ENCODE results near the gene ANKRD33. TPM values are rescaled to one million over a fixed set of nuclear protein-coding genes. Genes with fewer than 3 reads are reported as not detected.

ANKRD33 gene
- total RNA-seq, 1 experiment from 2014 or later: not detected

DNA sequence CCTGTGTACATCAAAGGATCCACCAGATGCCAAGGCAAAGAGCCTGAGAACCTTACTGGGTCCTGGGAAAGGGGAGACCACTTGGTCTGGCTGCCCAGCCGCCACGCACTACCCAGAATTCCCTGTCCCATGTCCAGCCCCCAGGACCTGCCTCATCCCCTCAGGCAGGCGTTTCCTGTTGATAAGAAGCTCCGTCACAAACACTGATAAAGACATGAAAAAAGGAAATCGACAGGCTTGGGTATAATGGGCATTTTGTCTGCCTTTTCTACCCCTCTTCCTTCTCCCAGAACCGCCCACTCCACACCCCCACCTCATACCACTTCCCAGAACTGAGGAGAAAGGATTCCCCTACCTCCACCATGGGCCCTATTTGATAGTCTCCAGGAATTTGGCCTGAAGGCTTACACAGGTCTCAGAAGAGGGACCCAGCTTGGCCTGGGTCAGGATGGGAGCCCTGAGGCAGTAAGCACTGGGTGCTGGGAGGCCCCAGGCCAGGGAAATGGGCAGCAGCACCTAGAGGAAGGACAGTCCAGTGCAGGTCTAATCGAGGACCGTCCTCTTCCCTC, 38.2 kb downstream of the ANKRD33 start:
- BruUV-seq (replicated peaks): no TSS peak
- intact Hi-C loops (cut with micrococcal nuclease; ENCODE audit: unreplicated experiment): no loop called here

DNA sequence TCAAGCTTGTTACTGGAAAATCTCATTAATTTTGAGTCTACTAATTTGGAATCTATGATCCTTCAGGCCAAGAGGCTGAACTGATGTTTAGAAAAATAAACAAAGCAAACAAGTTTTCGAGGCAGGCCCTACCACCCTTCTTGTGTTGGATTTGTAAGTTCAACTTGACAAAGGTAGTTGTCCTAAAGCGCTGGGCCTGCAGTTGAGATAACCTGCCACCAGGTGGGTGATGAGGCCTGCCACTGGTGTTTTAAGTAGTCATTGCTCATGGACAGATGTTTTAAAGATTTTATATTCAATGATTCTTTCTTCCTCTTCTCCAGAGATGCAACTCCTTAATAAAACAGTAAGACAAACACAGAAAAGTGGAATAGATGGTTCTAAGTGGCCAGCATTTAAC, 38.8 kb downstream of the ANKRD33 start:
- no peak overlapping the region for H3K4me3 ChIP-seq (ENCODE audit: low read depth, low read length, poor library complexity, severe bottlenecking)
- H3K9me3 ChIP-seq (ENCODE audit: low read depth, low read length, poor library complexity, severe bottlenecking): no peaks in the 10 kb centered on the region
- peak; percentile 54 for DNase-seq (ENCODE audit: low spot score)
- no peaks in the 10 kb centered on the region for H3K4me1 ChIP-seq (ENCODE audit: insufficient read depth, low read length, poor library complexity, severe bottlenecking)
- no TSS peak for BruUV-seq (replicated peaks)
- ChIA-PET POLR2A (ENCODE audit: low non-redundant PET) (no interaction called here), CTCF (no interaction called here)
- H3K27ac ChIP-seq (ENCODE audit: low read depth, low read length, poor library complexity, severe bottlenecking): no peak overlapping the region
- intact Hi-C loops (cut with micrococcal nuclease; ENCODE audit: unreplicated experiment): no loop called here
- TF ChIP-seq EZH2 (IDR thresholded peaks at IDR 0.05; ENCODE audit: borderline replicate concordance, low read depth, low read length, poor library complexity, severe bottlenecking): no peak
- TF ChIP-seq, protein P1, sequence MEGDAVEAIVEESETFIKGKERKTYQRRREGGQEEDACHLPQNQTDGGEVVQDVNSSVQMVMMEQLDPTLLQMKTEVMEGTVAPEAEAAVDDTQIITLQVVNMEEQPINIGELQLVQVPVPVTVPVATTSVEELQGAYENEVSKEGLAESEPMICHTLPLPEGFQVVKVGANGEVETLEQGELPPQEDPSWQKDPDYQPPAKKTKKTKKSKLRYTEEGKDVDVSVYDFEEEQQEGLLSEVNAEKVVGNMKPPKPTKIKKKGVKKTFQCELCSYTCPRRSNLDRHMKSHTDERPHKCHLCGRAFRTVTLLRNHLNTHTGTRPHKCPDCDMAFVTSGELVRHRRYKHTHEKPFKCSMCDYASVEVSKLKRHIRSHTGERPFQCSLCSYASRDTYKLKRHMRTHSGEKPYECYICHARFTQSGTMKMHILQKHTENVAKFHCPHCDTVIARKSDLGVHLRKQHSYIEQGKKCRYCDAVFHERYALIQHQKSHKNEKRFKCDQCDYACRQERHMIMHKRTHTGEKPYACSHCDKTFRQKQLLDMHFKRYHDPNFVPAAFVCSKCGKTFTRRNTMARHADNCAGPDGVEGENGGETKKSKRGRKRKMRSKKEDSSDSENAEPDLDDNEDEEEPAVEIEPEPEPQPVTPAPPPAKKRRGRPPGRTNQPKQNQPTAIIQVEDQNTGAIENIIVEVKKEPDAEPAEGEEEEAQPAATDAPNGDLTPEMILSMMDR (conservative IDR thresholded peaks at IDR 0.05; ENCODE audit: low read depth, low read length): peak; percentile 57
- no peaks in the 10 kb centered on the region for H3K27me3 ChIP-seq (replicated peaks; ENCODE audit: insufficient read depth, low read depth, low read length, poor library complexity)
- H3K36me3 ChIP-seq (ENCODE audit: insufficient read depth, low read length, poor library complexity, severe bottlenecking): no peaks in the 10 kb centered on the region

More for the DNA sequence above, 38.2 kb downstream of the ANKRD33 start:
- Histone ChIP-seq H3K36me3 (ENCODE audit: insufficient read depth, low read length, poor library complexity, severe bottlenecking) (no peaks in the 10 kb centered on the region), H3K27ac (ENCODE audit: low read depth, low read length, poor library complexity, severe bottlenecking) (no peak overlapping the region), H3K9me3 (ENCODE audit: low read depth, low read length, poor library complexity, severe bottlenecking) (no peaks in the 10 kb centered on the region), H3K4me1 (ENCODE audit: insufficient read depth, low read length, poor library complexity, severe bottlenecking) (no peaks in the 10 kb centered on the region), H3K27me3 (replicated peaks; ENCODE audit: insufficient read depth, low read depth, low read length, poor library complexity) (no peaks in the 10 kb centered on the region), H3K4me3 (ENCODE audit: low read depth, low read length, poor library complexity, severe bottlenecking) (no peak overlapping the region)
- TF ChIP-seq EZH2 (IDR thresholded peaks at IDR 0.05; ENCODE audit: borderline replicate concordance, low read depth, low read length, poor library complexity, severe bottlenecking): no peak
- TF ChIP-seq, protein P1 (conservative IDR thresholded peaks at IDR 0.05; ENCODE audit: low read depth, low read length): no peak
- ChIA-PET CTCF (no interaction called here), POLR2A (ENCODE audit: low non-redundant PET) (interaction anchor here (0.5 kb wide), 1 partner anchor 1317 kb away, joined by 5 read pairs; no protein-coding TSS in a partner anchor)
- no peak for DNase-seq (ENCODE audit: low spot score)

DNA sequence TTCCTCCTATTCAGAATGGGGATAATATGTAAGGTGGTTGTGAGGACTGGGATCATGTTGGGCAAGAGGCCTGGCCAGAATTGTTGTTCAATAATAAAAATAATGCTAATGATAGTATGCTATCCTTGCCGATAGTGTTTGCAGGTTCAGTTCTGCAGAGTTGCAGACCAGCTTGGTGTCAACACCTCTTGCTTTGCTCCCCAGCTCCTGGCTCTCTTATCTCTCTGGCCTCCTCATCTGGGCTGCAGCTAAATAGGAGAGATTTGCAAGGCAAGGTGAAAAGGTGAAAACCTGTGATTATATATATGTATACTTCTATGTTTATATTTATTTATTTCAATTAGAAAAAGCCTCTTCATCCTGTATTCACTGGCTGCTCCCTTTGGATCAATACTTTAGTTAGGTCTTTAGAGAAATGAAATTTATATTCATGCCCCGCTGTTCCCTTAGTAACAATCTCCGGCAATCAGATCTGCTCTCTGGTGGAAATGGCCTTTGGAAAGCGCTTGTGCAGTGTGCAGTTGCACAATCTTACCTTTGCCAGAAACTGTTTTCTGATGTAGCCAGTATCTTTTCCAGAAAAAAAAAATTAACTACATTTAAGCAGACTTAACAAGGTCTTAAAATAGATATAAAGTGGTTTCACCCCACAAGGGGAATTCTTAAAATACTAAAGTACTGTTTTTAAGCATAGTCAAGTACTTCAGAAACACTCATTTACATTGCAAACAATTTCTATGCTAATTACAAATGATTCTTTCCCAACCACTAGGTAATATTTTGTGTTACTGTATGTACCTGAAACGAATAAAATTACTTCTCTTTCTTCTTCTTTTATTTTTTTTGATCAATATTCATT, 44.5 kb downstream of the ANKRD33 start:
- Histone ChIP-seq H3K9me3 (ENCODE audit: low read depth, low read length, poor library complexity, severe bottlenecking) (no peaks in the 10 kb centered on the region), H3K27ac (ENCODE audit: low read depth, low read length, poor library complexity, severe bottlenecking) (no peak overlapping the region), H3K27me3 (replicated peaks; ENCODE audit: insufficient read depth, low read depth, low read length, poor library complexity) (no peaks in the 10 kb centered on the region), H3K36me3 (ENCODE audit: insufficient read depth, low read length, poor library complexity, severe bottlenecking) (no peaks in the 10 kb centered on the region), H3K4me1 (ENCODE audit: insufficient read depth, low read length, poor library complexity, severe bottlenecking) (no peaks in the 10 kb centered on the region), H3K4me3 (ENCODE audit: low read depth, low read length, poor library complexity, severe bottlenecking) (no peak overlapping the region)
- no peak for TF ChIP-seq EZH2 (IDR thresholded peaks at IDR 0.05; ENCODE audit: borderline replicate concordance, low read depth, low read length, poor library complexity, severe bottlenecking)
- TF ChIP-seq, protein P1 (conservative IDR thresholded peaks at IDR 0.05; ENCODE audit: low read depth, low read length): no peak
- POLR2A ChIA-PET (ENCODE audit: low non-redundant PET): no interaction called here
- intact Hi-C loops (cut with micrococcal nuclease; ENCODE audit: unreplicated experiment): no loop called here
- no peak for DNase-seq (ENCODE audit: low spot score)
- CTCF ChIA-PET: no interaction called here
- no TSS peak for BruUV-seq (replicated peaks)

Data from A673 (cell line).